HEK293T (cell line): Measurements from ENCODE around the gene ALOX12B.

Source experiments
- BHLHE40 ChIP-seq: fragments of 450-650 bp; IDR thresholded peaks from 2 replicates; pipeline ENCODE4 v1.6.1; 2016; ENCODE audit warnings: mild to moderate bottlenecking, moderate library complexity, borderline replicate concordance
- CTBP1 ChIP-seq: fragments of 450-650 bp; IDR thresholded peaks from 2 replicates; pipeline ENCODE4 v1.6.1; 2016; ENCODE audit warnings: borderline replicate concordance
- ELF4 ChIP-seq: fragments of 450-650 bp; IDR thresholded peaks from 2 replicates; pipeline ENCODE4 v1.6.1; 2017; ENCODE audit warnings: antibody characterized with exemption
- FOXA1 ChIP-seq: fragments of 450-650 bp; IDR thresholded peaks from 2 replicates; pipeline ENCODE4 v1.6.1; 2016; ENCODE audit warnings: mild to moderate bottlenecking
- FOXK2 ChIP-seq: fragments of 450-650 bp; IDR thresholded peaks from 2 replicates; pipeline ENCODE4 v1.6.1; 2016; ENCODE audit warnings: mild to moderate bottlenecking
- FOXM1 ChIP-seq: fragments of 450-650 bp; IDR thresholded peaks from 2 replicates; pipeline ENCODE4 v1.6.1; 2017; ENCODE audit warnings: mild to moderate bottlenecking, borderline replicate concordance
- HDGF ChIP-seq: fragments of 450-650 bp; IDR thresholded peaks from 2 replicates; pipeline ENCODE4 v1.6.1; 2017; ENCODE audit warnings: antibody characterized with exemption, borderline replicate concordance
- PKNOX1 ChIP-seq: fragments of 450-650 bp; IDR thresholded peaks from 2 replicates; pipeline ENCODE4 v1.6.1; 2016
- SP1 ChIP-seq: fragments of 450-650 bp; IDR thresholded peaks from 2 replicates; pipeline ENCODE4 v1.6.1; 2017
- SUZ12 ChIP-seq: fragments of 450-650 bp; IDR thresholded peaks from 2 replicates; pipeline ENCODE4 v1.6.1; 2016; ENCODE audit warnings: mild to moderate bottlenecking
- TARDBP ChIP-seq: fragments of 450-650 bp; IDR thresholded peaks from 2 replicates; pipeline ENCODE4 v1.6.1; 2016
- ZNF384 ChIP-seq: fragments of 450-650 bp; IDR thresholded peaks from 2 replicates; pipeline ENCODE4 v1.6.1; 2016

- TF ChIP-seq FOXM1 (no peak), FOXK2 (no peak), SUZ12 (no peak), CTBP1 (no peak), BHLHE40 (no peak), SP1 (no peak), FOXA1 (no peak), ZNF384 (no peak), ELF4 (no peak), TARDBP (no peak), HDGF (no peak), PKNOX1 (no peak)
These were observed 33.8 kb upstream of the ALOX12B start for GRCh38 chr17:8121407-8121680.
